Neural cell (in vitro differentiated cells): ENCODE data around the gene MTIF2. TPM values are rescaled to one million over a fixed set of nuclear protein-coding genes. Genes with fewer than 3 reads are reported as not detected.

Source experiments
- H2AFZ ChIP-seq: fragments of 200-600, 300-800 bp; sonication (generic), shearing (Covaris generic); 2 replicates; pipeline ENCODE4 v1.6.0; 2014; ENCODE audit warnings: low read depth, mild to moderate bottlenecking, antibody characterized with exemption, low read length, moderate library complexity
- H3F3A ChIP-seq: fragments of 200-600 bp; shearing (Covaris generic); 2 replicates; pipeline ENCODE4 v1.6.1; 2016; ENCODE audit warnings: mild to moderate bottlenecking, moderate library complexity, mixed read lengths, antibody characterized with exemption, low read length; ENCODE audit not compliant: insufficient read depth, poor library complexity, severe bottlenecking
- H3K27ac ChIP-seq: fragments of 200-600, 300-800 bp; sonication (generic), shearing (Covaris generic); 2 replicates; pipeline ENCODE4 v1.5.1; 2014; ENCODE audit warnings: mild to moderate bottlenecking, low read length, moderate library complexity
- H3K27me3 ChIP-seq: fragments of 300-800, 200-600 bp; sonication (generic), shearing (Covaris generic); 2 replicates; pipeline ENCODE4 v1.6.0; 2014; ENCODE audit warnings: mild to moderate bottlenecking, low read depth, low read length, moderate library complexity; ENCODE audit not compliant: insufficient read depth
- H3K36me3 ChIP-seq: fragments of 300-800, 200-600 bp; sonication (generic), shearing (Covaris generic); 2 replicates; pipeline ENCODE4 v1.5.1; 2014; ENCODE audit warnings: mild to moderate bottlenecking, antibody characterized with exemption, low read length, moderate library complexity; ENCODE audit not compliant: insufficient read depth
- H3K4me2 ChIP-seq: fragments of 300-800, 200-600 bp; sonication (generic), shearing (Covaris generic); 2 replicates; pipeline ENCODE4 v1.6.0; 2014; ENCODE audit warnings: mild to moderate bottlenecking, low read length
- H3K4me3 ChIP-seq: fragments of 300-800, 200-600 bp; sonication (generic), shearing (Covaris generic); 2 replicates; pipeline ENCODE4 v1.5.1; 2014; ENCODE audit warnings: mild to moderate bottlenecking, low read length, moderate library complexity
- H3K79me2 ChIP-seq: fragments of 200-600 bp; shearing (Covaris generic); replicated peaks from 2 replicates; pipeline ENCODE4 v1.6.0; 2014; ENCODE audit warnings: mild to moderate bottlenecking, low read length, moderate library complexity; ENCODE audit not compliant: insufficient read depth
- H3K9ac ChIP-seq: fragments of 300-800, 200-600 bp; sonication (generic), shearing (Covaris generic); 2 replicates; pipeline ENCODE4 v1.6.1; 2016; ENCODE audit warnings: mild to moderate bottlenecking, low read length, mixed read lengths
- H3K9me2 ChIP-seq: fragments of 200-600 bp; shearing (Covaris generic); 2 replicates; pipeline ENCODE4 v1.6.1; 2016; ENCODE audit warnings: mild to moderate bottlenecking, low read length, mixed read lengths; ENCODE audit not compliant: insufficient read depth
- H3K9me3 ChIP-seq: fragments of 200-600, 300-800 bp; sonication (generic), shearing (Covaris generic); 2 replicates; pipeline ENCODE4 v1.6.1; 2016; ENCODE audit warnings: mild to moderate bottlenecking, mixed run types, low read length, moderate library complexity, mixed read lengths
- H4K20me1 ChIP-seq: fragments of 200-600 bp; shearing (Covaris generic); 2 replicates; pipeline ENCODE4 v1.6.1; 2016; ENCODE audit warnings: mild to moderate bottlenecking, mixed run types; ENCODE audit not compliant: insufficient read depth
- EP300 ChIP-seq: fragments of 450-650 bp; conservative IDR thresholded peaks from 2 replicates; pipeline ENCODE4 v1.6.1; 2014; ENCODE audit warnings: antibody characterized with exemption, mild to moderate bottlenecking, moderate library complexity; ENCODE audit not compliant: poor library complexity, severe bottlenecking
- EZH2 ChIP-seq: fragments of 200-600, 300-800 bp; shearing (Covaris generic), sonication (generic); IDR thresholded peaks from 2 replicates; pipeline ENCODE4 v1.6.1; 2014; ENCODE audit warnings: antibody characterized with exemption, low read length, borderline replicate concordance, mild to moderate bottlenecking; ENCODE audit not compliant: insufficient read depth, poor library complexity, severe bottlenecking
- MXI1 ChIP-seq: fragments of 450-650 bp; conservative IDR thresholded peaks from 2 replicates; pipeline ENCODE4 v1.6.1; 2014; ENCODE audit warnings: antibody characterized with exemption, mild to moderate bottlenecking; ENCODE audit not compliant: poor library complexity, severe bottlenecking
- POLR2AphosphoS5 ChIP-seq: IDR thresholded peaks from 2 replicates; pipeline ENCODE4 v1.6.1; 2012
- RAD21 ChIP-seq: fragments of 450-650 bp; conservative IDR thresholded peaks from 2 replicates; pipeline ENCODE4 v1.6.1; 2014; ENCODE audit warnings: antibody characterized with exemption, mild to moderate bottlenecking, moderate library complexity
- SMC3 ChIP-seq: fragments of 450-650 bp; conservative IDR thresholded peaks from 2 replicates; pipeline ENCODE4 v1.6.1; 2014; ENCODE audit warnings: antibody characterized with exemption, mild to moderate bottlenecking, moderate library complexity; ENCODE audit not compliant: poor library complexity
- TAF1 ChIP-seq: IDR thresholded peaks from 2 replicates; pipeline ENCODE4 v1.6.1; 2012; ENCODE audit warnings: low read depth
- polyA plus RNA-seq: library from polyadenylated mRNA; depleted of rRNA; stranded (reverse); fragments of >200 nt; gene quantifications from 2 replicates; pipeline ENCODE4 v1.2.3, GENCODE V29; 2014
- TF ChIP-seq, protein P1 (sequence below): IDR thresholded peaks from 2 replicates; pipeline ENCODE4 v1.6.1; 2012; ENCODE audit warnings: borderline replicate concordance
- TF ChIP-seq, protein P2 (sequence below): fragments of 450-650 bp; IDR thresholded peaks from 2 replicates; pipeline ENCODE4 v1.5.1; 2014; ENCODE audit warnings: antibody characterized with exemption, mild to moderate bottlenecking, moderate library complexity; ENCODE audit not compliant: poor library complexity, severe bottlenecking

Gene MTIF2
- polyA plus RNA-seq, 1 donor from 2014 or later = 15.1 TPM

DNA sequence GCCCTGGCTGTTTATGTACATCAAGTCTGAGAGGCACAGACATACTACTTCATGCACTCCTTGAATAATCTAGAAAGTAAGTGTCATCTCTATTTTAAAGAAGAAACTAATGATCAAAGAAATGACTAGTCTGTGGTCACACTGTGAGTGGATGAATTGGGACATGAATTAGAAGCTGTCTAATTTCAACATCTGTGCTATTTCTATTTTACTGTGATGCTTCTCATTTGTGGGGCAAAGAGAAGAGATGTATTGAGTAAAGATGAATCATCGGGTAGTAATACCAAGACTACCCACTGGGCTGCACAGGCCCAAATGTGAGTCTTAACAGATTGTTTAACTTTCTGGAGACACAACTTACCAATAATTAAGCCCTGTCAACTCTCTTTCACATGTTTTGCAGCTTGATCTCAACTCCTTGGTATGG, 42.4 kb upstream of the MTIF2 start:
- TF ChIP-seq TAF1 = no peak
- TF ChIP-seq EP300 = no peak
- TF ChIP-seq, protein P1, sequence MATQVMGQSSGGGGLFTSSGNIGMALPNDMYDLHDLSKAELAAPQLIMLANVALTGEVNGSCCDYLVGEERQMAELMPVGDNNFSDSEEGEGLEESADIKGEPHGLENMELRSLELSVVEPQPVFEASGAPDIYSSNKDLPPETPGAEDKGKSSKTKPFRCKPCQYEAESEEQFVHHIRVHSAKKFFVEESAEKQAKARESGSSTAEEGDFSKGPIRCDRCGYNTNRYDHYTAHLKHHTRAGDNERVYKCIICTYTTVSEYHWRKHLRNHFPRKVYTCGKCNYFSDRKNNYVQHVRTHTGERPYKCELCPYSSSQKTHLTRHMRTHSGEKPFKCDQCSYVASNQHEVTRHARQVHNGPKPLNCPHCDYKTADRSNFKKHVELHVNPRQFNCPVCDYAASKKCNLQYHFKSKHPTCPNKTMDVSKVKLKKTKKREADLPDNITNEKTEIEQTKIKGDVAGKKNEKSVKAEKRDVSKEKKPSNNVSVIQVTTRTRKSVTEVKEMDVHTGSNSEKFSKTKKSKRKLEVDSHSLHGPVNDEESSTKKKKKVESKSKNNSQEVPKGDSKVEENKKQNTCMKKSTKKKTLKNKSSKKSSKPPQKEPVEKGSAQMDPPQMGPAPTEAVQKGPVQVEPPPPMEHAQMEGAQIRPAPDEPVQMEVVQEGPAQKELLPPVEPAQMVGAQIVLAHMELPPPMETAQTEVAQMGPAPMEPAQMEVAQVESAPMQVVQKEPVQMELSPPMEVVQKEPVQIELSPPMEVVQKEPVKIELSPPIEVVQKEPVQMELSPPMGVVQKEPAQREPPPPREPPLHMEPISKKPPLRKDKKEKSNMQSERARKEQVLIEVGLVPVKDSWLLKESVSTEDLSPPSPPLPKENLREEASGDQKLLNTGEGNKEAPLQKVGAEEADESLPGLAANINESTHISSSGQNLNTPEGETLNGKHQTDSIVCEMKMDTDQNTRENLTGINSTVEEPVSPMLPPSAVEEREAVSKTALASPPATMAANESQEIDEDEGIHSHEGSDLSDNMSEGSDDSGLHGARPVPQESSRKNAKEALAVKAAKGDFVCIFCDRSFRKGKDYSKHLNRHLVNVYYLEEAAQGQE = no peak
- no peak for TF ChIP-seq MXI1
- TF ChIP-seq EZH2 = no peak
- no peak for TF ChIP-seq SMC3
- TF ChIP-seq POLR2AphosphoS5 = no peak
- TF ChIP-seq RAD21 = no peak
- TF ChIP-seq, protein P2, sequence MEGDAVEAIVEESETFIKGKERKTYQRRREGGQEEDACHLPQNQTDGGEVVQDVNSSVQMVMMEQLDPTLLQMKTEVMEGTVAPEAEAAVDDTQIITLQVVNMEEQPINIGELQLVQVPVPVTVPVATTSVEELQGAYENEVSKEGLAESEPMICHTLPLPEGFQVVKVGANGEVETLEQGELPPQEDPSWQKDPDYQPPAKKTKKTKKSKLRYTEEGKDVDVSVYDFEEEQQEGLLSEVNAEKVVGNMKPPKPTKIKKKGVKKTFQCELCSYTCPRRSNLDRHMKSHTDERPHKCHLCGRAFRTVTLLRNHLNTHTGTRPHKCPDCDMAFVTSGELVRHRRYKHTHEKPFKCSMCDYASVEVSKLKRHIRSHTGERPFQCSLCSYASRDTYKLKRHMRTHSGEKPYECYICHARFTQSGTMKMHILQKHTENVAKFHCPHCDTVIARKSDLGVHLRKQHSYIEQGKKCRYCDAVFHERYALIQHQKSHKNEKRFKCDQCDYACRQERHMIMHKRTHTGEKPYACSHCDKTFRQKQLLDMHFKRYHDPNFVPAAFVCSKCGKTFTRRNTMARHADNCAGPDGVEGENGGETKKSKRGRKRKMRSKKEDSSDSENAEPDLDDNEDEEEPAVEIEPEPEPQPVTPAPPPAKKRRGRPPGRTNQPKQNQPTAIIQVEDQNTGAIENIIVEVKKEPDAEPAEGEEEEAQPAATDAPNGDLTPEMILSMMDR = no peak
- no peaks in the 10 kb centered on the region for H3K79me2 ChIP-seq
- H3K9me2 ChIP-seq = no peaks in the 10 kb centered on the region
- H3K27me3 ChIP-seq = no peaks in the 10 kb centered on the region
- peaks cover 18% of the 10 kb centered on the region for H3K36me3 ChIP-seq
- H3K4me2 ChIP-seq = no peak overlapping the region
- H3K27ac ChIP-seq = no peak overlapping the region
- H3F3A ChIP-seq = no peaks in the 10 kb centered on the region
- H4K20me1 ChIP-seq = no peaks in the 10 kb centered on the region
- H3K9me3 ChIP-seq = no peaks in the 10 kb centered on the region
- no peak overlapping the region for H3K4me3 ChIP-seq
- no peak overlapping the region for H3K9ac ChIP-seq
- H2AFZ ChIP-seq = no peak overlapping the region

DNA sequence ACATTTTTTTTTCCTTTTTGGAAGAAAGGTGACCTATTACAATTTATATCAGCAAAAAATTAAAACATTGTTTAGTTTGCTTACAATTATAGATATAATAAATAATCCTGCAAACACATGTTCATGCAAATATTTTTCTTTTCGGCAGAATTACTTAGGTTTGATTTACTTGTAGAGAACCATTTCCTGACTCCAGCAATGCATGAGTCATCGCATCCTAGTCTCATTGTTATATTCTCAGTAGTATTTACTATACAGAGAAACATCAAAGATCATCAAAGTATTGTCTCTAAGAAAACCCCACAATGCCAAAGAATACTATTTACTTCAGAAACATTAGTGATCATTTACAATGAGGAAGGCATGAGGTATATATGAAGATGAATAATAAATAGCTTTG, 40.4 kb upstream of the MTIF2 start:
- H3K79me2 ChIP-seq = no peaks in the 10 kb centered on the region
- no peaks in the 10 kb centered on the region for H3F3A ChIP-seq
- no peaks in the 10 kb centered on the region for H3K27me3 ChIP-seq
- no peaks in the 10 kb centered on the region for H3K9me3 ChIP-seq
- H3K4me2 ChIP-seq = no peak overlapping the region
- TF ChIP-seq POLR2AphosphoS5 (no peak), EZH2 (no peak), SMC3 (no peak), TAF1 (no peak), RAD21 (no peak), EP300 (no peak)
- TF ChIP-seq, protein P2 = no peak
- TF ChIP-seq, protein P1 = no peak
- no peak overlapping the region for H3K27ac ChIP-seq
- H3K9ac ChIP-seq = no peak overlapping the region
- H3K4me3 ChIP-seq = no peak overlapping the region
- no peaks in the 10 kb centered on the region for H3K9me2 ChIP-seq
- H3K36me3 ChIP-seq = peaks cover 15% of the 10 kb centered on the region
- no peak overlapping the region for H2AFZ ChIP-seq
- no peaks in the 10 kb centered on the region for H4K20me1 ChIP-seq
